ENCODE data around the gene TMEM171.

TMEM171 gene

GRCh38 chr5:73153513-73153912 lies 33.1 kb downstream of the TMEM171 start:
- no peak for DNase-seq

- no peak for DNase-seq
Measured at GRCh38 chr5:73154208-73155006, 34.0 kb downstream of the TMEM171 start.

- DNase-seq: no peak
Measured at GRCh38 chr5:73155271-73156222, 35.2 kb downstream of the TMEM171 start.

GRCh38 chr5:73157414-73158303 lies 37.3 kb downstream of the TMEM171 start:
- DNase-seq: no peak

GRCh38 chr5:73158313-73158712 lies 37.9 kb downstream of the TMEM171 start:
- DNase-seq: no peak

- DNase-seq: no peak
Measured at GRCh38 chr5:73160239-73160671, 39.9 kb downstream of the TMEM171 start.

GRCh38 chr5:73170522-73170921 lies 50.1 kb downstream of the TMEM171 start:
- DNase-seq: peak; percentile 11

- DNase-seq: no peak
Measured at GRCh38 chr5:73171495-73171894, 51.1 kb downstream of the TMEM171 start.

GRCh38 chr5:73172951-73173350 lies 52.6 kb downstream of the TMEM171 start, which contains the start of gene TMEM174:
Gene TMEM174, plus strand, starts transcription at chr5:73173193. Its CDS starts 51 bp downstream, at chr5:73173244.
- DNase-seq: no peak

GRCh38 chr5:73174100-73174815 lies 53.9 kb downstream of the TMEM171 start:
- DNase-seq: peak; percentile 78

GRCh38 chr5:73176250-73176649 lies 55.9 kb downstream of the TMEM171 start:
- DNase-seq: peak; percentile 59

GRCh38 chr5:73178265-73178664 lies 57.9 kb downstream of the TMEM171 start:
- DNase-seq: no peak

- DNase-seq: no peak
Measured at GRCh38 chr5:73179730-73180129, 59.4 kb downstream of the TMEM171 start.

- DNase-seq: no peak
Measured at GRCh38 chr5:73180566-73180965, 60.2 kb downstream of the TMEM171 start.
